Neural progenitor cell (in vitro differentiated cells): ENCODE data around the gene PLEKHO2.

Source experiments
- CTCF ChIP-seq: fragments of 200-600 bp; sonication (generic); IDR thresholded peaks from 2 replicates; pipeline ENCODE4 v1.5.1; 2017; ENCODE audit warnings: antibody characterized with exemption, mild to moderate bottlenecking
- EZH2 ChIP-seq: fragments of 200-600 bp; sonication (generic); IDR thresholded peaks from 2 replicates; pipeline ENCODE4 v1.6.1; 2017; ENCODE audit warnings: antibody characterized with exemption, mild to moderate bottlenecking, moderate library complexity
- EZH2phosphoT487 ChIP-seq: fragments of 200-600 bp; sonication (generic); IDR thresholded peaks from 2 replicates; pipeline ENCODE4 v1.6.1; 2017; ENCODE audit warnings: antibody characterized with exemption

- TF ChIP-seq CTCF, result no peak
- no peak for TF ChIP-seq EZH2
- no peak for TF ChIP-seq EZH2phosphoT487
Observed at GRCh38 chr15:64845831-64846595, 4.3 kb downstream of the PLEKHO2 start.
